ENCODE results near the gene IRGC.

DNA sequence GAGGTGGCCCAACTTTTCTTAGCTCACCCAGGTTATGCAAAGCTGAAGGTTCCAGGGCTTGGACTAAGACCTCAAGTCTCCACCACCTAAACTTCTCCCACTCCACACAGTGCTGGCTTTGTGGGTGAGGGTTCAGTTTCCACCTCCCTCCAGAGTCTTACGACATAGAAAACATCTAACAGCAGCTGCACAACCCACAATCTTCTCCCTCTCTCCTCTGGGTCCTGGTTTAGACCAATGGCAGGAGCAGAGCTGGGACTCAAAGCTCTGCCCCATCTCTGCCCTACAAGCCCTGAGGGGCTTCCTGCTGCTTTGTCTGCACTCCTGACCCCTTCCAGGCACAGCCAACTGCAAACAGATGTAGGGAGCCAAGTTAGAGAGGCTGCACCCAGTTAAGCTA lies 16.0 kb downstream of the IRGC start:
- TF ChIP-seq, protein P1, sequence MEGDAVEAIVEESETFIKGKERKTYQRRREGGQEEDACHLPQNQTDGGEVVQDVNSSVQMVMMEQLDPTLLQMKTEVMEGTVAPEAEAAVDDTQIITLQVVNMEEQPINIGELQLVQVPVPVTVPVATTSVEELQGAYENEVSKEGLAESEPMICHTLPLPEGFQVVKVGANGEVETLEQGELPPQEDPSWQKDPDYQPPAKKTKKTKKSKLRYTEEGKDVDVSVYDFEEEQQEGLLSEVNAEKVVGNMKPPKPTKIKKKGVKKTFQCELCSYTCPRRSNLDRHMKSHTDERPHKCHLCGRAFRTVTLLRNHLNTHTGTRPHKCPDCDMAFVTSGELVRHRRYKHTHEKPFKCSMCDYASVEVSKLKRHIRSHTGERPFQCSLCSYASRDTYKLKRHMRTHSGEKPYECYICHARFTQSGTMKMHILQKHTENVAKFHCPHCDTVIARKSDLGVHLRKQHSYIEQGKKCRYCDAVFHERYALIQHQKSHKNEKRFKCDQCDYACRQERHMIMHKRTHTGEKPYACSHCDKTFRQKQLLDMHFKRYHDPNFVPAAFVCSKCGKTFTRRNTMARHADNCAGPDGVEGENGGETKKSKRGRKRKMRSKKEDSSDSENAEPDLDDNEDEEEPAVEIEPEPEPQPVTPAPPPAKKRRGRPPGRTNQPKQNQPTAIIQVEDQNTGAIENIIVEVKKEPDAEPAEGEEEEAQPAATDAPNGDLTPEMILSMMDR (IDR thresholded peaks at IDR 0.05): no peak
- no peak for TF ChIP-seq POLR2A (IDR thresholded peaks at IDR 0.05)
- no peak for TF ChIP-seq POLR2AphosphoS5 (IDR thresholded peaks at IDR 0.05; ENCODE audit: insufficient read depth in 1 of 2, low read depth in 1 of 2)
